ENCODE measurements around the gene C1QTNF8. TPM values are rescaled to one million over a fixed set of nuclear protein-coding genes. Genes with fewer than 3 reads are reported as not detected.

Gene C1QTNF8, protein sequence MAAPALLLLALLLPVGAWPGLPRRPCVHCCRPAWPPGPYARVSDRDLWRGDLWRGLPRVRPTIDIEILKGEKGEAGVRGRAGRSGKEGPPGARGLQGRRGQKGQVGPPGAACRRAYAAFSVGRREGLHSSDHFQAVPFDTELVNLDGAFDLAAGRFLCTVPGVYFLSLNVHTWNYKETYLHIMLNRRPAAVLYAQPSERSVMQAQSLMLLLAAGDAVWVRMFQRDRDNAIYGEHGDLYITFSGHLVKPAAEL
- not detected for total RNA-seq

DNA sequence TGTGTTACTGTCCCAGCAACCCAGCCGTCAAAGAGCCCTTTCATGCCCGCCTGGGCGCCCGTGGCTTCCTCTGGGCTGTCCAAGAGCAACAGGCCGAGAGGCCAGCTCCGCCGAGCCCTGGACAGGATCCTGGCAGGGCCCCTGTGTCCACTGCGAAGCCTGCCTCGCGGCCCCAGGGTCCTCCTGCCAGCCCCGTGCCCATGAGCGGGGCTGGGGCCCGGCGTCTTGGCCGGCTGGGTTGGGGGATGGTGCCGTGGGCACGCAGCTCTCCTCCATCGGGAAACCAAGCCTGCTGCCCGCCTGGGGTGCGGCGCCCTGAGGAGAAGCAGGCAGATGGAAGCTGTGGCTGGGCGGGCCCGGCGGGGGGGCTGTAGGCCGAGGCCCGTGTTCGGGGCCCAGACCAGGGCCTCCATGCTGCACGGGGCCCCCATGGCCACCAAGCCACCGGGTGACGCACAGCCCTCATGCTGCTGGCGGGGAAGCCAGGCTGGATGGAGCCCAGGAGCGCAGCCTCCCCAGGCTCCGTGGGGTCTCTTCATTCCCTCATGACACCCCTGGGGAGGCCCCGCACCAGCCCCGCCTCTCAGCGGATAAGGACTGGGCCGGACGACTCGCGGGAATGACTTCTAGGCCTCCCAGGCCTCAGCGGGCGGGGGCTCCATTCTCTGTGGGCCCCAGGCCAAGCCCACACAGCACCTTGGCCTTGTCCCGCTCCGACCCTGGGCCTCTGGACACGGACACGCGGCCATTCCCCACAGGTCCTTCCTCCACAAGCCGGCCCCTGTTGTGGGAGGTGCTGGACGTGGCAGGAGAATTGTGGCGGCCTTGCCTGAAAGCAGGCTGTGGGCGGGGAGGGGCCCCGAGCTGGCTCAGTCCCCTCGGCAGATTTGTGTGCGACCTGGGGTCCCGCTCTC is at the start of gene C1QTNF8:
TSS of gene C1QTNF8 (minus strand) at position 76 of the 914 bp plus-strand sequence. CDS start 1,322 bp downstream, outside the sequence.
- Mint-ChIP-seq H3K4me1 (ENCODE audit: low read depth in 2 of 2) (no peaks in the 10 kb centered on the region), H3K4me3 (no peak within 1 kb of the TSS), H3K36me3 (no peaks in the 10 kb centered on the region), H3K27ac (no peak within 1 kb of the TSS), H3K9me3 (no peaks in the 10 kb centered on the region), H3K27me3 (no peaks in the 10 kb centered on the region)
- DNase-seq (ENCODE audit: low spot score), result no peak
- ATAC-seq, result no peak

DNA sequence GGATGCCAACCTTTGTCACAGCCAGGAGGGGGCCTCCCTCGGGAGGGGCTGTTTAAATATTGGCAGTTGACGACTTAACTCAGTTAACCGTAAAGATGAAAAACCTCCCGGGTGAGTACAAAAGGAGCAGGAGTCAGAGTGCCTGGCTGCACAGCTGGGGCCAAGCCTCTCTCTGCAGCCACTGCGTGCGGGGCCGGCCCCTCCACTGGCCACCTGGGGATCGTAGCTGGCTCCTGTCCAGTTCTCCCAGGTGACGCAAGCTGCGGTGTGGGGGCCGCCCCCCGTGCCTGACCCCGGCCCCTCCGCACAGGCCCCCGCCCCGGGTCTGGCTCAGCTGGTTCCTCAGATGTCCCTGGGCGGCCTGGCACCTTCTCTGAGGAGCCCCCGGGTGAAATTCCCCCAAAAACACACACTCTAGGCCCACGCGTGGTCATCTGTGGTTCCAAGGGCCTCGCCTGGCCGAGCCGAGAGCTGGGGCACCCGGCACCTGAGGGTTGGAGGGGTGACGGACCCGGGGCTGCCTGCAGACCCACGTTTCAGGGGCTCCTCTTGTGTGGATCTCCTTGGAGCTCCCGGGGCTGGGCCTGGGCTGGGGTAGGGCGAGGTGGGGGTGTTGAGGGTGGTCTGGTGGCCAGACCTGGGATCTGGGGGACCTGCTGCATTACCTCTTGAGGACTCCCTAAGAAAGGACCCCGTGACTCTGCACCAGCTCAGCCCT is 49.5 kb upstream of the C1QTNF8 start:
- Mint-ChIP-seq H3K27me3 (peaks cover 0 to 3% of the 10 kb centered on the region in 2 donors), H3K4me1 (ENCODE audit: low read depth in 2 of 2) (no peaks in the 10 kb centered on the region), H3K27ac (no peak overlapping the region), H3K4me3 (no peak overlapping the region), H3K9me3 (no peaks in the 10 kb centered on the region), H3K36me3 (no peaks in the 10 kb centered on the region)
- ATAC-seq (no peak), DNase-seq (ENCODE audit: low spot score) (no peak)

DNA sequence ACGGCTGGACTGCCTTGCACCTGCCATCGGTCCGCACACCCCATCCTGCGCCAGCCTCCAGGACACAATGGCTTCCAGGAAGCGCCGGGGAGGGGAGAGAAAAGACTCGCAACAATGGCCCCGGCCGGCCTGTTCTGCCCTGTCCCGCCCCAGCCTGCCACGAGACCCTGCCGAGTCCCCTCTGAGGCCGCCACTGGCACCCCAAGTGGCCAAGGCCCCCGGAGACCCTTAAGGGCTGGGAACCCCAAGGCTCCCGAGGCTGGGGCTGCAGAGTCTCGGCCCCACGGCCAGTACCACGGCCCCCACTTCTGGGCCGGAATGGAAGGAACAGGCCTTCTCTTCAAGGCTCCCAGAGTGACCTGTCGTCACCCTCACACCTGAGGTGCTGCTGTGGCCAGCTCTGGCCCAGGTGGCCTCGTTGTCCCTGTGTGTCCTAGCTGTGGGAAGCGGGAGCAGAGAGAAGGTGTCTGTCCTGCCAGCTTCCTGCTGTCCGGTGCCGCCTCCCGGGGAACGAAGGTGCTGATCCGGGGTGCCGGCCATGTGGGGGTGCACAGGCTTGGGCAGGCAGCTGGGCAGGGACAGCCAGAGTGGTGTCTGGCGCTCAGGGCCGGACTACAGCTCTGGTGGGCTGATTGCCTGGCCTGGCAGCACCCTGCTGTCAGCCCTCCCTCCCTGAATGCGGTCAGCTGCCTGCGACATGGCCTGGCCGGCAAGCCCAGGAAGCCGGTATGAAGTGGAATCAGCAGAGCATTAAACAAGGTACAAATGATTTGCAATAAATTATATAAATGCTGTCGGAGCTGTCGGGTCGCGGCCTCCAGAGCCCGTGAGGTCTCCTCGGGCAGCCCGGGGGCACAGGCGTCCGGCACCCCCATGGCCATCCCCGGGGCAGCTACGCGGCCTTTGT is 48.7 kb upstream of the C1QTNF8 start:
- no peak overlapping the region for H3K4me3 Mint-ChIP-seq
- no peaks in the 10 kb centered on the region for H3K36me3 Mint-ChIP-seq
- no peaks in the 10 kb centered on the region for H3K9me3 Mint-ChIP-seq
- ATAC-seq (no peak), DNase-seq (ENCODE audit: low spot score) (no peak)
- H3K4me1 Mint-ChIP-seq (ENCODE audit: low read depth in 2 of 2), result no peaks in the 10 kb centered on the region
- H3K27ac Mint-ChIP-seq, result no peak overlapping the region
- peaks cover 0 to 3% of the 10 kb centered on the region in 2 donors for H3K27me3 Mint-ChIP-seq

DNA sequence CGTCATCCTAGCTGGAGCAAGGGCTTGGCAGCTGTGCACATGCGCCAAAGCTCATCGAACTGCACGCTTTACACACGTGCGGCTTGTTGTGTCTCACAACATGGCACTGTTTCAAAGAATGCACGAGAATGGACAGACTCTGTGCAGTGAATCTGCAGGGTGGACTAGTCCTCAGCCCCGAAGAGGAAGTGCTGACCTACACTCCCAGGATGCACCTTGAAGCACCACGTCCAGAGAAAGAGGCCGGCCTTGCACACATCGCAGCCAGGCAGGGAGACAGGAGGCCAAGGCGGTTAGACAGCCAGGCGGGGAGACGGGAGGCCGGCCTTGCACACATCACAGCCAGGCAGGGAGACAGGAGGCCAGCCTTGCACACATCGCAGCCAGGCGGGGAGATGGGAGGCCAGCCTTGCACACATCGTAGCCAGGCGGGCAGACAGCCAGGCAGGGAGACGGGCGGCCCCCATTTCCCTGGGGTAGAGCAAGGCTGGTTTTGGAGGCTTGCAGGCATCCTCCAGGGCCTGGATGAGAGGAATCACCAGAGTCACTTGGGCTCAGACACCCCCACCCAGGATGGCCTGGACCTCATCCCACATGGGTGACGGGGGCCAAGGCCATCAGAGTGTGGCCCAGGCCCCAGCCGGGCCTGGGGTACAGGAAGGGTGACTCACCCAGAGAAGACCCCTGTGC is 47.9 kb upstream of the C1QTNF8 start:
- ATAC-seq, result peak in 1 of 2 donors; percentile 13
- no peak for DNase-seq (ENCODE audit: low spot score)
- Mint-ChIP-seq H3K27me3 (peaks cover 0 to 3% of the 10 kb centered on the region in 2 donors), H3K9me3 (no peaks in the 10 kb centered on the region), H3K27ac (no peak overlapping the region), H3K4me1 (ENCODE audit: low read depth in 2 of 2) (no peaks in the 10 kb centered on the region), H3K36me3 (no peaks in the 10 kb centered on the region), H3K4me3 (no peak overlapping the region)

DNA sequence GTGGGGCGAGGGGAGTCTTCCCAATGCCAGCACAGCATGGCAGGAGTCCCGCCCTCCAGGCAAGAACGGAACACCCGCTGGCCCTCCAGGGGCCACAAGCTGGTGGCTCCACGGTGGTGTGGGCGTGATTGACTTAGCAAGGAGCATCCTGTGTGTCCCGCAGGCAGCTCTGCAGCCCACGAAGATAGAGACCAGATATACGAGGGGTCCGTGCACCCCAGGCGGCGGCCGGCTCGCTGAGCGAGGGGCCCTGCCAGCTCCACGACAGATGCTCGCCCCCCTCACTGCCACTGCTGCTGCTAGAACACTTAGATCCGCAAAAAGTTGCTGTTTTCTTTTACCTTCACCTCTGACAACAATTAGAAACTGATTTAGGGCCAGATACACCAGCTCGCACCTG is 46.9 kb upstream of the C1QTNF8 start:
- Mint-ChIP-seq H3K4me1 (ENCODE audit: low read depth in 2 of 2) (no peaks in the 10 kb centered on the region), H3K4me3 (no peak overlapping the region), H3K27me3 (peaks cover 0 to 3% of the 10 kb centered on the region in 2 donors), H3K27ac (no peak overlapping the region), H3K9me3 (no peaks in the 10 kb centered on the region), H3K36me3 (no peaks in the 10 kb centered on the region)
- ATAC-seq (no peak), DNase-seq (ENCODE audit: low spot score) (no peak)

DNA sequence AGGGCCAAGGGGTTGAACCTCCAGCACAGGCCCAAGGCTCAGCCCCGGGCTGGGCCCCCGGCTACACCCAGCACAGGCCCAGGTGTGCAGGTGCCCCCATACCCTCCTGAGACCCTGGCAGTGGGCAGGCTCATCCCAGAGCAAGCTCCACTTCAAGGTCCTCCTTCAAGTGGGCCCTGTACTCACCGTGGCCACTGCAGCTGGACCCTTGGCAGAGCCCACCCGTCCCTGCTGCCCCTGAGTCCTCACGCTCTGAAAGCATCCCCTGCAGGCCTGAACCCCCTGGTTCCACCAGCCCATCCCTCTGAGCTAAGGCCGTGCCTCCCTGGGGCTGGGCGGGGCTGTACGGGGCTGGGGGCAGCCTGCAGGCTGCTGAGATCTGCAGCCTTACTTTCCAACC is 45.7 kb upstream of the C1QTNF8 start:
- no peak overlapping the region for H3K4me3 Mint-ChIP-seq
- ATAC-seq (no peak), DNase-seq (ENCODE audit: low spot score) (no peak)
- peaks cover 0 to 3% of the 10 kb centered on the region in 2 donors for H3K27me3 Mint-ChIP-seq
- no peaks in the 10 kb centered on the region for H3K9me3 Mint-ChIP-seq
- H3K27ac Mint-ChIP-seq, result no peak overlapping the region
- no peaks in the 10 kb centered on the region for H3K36me3 Mint-ChIP-seq
- no peaks in the 10 kb centered on the region for H3K4me1 Mint-ChIP-seq (ENCODE audit: low read depth in 2 of 2)

DNA sequence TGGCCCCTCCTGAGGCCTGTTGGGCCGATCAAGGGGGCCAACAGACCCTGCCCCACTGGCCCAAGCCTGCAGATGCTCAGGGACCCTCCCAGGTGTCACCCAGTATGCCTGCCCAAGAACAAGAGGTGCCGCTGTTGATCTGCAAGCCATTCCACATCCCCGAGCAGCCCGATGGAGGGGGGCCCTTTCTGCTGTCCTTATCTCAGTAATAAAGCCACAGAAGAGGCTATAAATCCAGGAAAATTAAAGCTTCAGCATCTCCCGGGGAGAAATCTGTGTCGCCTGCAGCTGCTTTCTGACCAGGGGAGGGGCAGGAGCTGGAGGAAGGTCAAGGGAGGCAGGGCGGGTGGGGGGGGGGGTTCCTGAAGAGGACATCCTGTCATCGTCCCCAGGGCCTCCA is 45.1 kb upstream of the C1QTNF8 start:
- no peak for ATAC-seq
- H3K27me3 Mint-ChIP-seq, result peaks cover 0 to 3% of the 10 kb centered on the region in 2 donors
- H3K4me1 Mint-ChIP-seq (ENCODE audit: low read depth in 2 of 2), result no peaks in the 10 kb centered on the region
- H3K36me3 Mint-ChIP-seq, result no peaks in the 10 kb centered on the region
- H3K4me3 Mint-ChIP-seq, result no peak overlapping the region
- H3K27ac Mint-ChIP-seq, result no peak overlapping the region
- no peaks in the 10 kb centered on the region for H3K9me3 Mint-ChIP-seq
- DNase-seq (ENCODE audit: low spot score), result no peak

DNA sequence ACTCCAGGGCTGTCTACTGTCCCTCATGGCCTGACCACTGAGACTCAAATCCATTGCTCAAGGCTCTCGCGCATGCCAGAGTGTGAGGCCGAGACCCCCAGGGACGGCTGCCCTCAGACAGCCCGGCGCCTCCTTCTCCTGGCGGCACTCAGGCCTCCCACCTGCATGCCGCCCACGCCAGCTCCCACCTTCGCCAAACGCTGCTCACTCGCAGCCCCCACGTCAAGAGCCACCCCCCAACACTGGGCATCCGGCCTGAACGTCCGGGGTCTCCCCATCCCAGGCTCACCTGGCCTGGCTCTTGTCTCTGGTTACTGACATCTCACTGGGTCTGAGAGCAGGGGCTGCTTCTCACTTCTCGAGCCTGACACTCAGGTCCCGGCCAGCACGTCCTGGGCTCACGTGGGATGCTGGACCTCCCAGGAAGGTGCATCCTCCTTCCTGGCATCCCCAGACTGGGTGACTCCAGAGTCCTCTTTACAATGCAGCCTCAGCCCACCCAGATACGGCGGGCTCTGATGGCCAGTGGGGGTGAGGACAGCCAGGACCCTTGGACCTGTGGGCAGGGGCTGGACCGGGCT is 44.6 kb upstream of the C1QTNF8 start:
- DNase-seq (ENCODE audit: low spot score) (no peak), ATAC-seq (no peak)
- H3K27me3 Mint-ChIP-seq, result peaks cover 0 to 3% of the 10 kb centered on the region in 2 donors
- no peak overlapping the region for H3K4me3 Mint-ChIP-seq
- H3K4me1 Mint-ChIP-seq (ENCODE audit: low read depth in 2 of 2), result no peaks in the 10 kb centered on the region
- H3K9me3 Mint-ChIP-seq, result no peaks in the 10 kb centered on the region
- H3K36me3 Mint-ChIP-seq, result no peaks in the 10 kb centered on the region
- no peak overlapping the region for H3K27ac Mint-ChIP-seq

DNA sequence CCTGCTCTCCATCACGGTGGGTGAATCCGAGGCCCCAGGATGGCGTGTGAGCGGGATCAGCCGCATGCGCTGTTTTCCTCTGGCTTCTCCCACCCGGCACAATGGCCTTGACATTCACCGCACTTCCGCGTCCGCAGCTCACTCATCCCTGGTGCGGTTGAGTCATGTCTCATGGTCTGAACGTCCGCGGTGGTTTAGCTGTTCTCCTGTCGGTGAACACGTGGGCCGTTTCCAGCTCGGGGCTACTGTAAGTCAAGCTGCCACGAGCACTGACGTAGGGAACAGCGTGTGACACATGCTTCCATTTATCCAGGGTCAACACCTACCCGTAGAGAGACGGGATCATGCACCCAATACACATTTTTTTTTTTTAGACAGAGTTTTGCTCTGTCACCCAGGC is 41.6 kb upstream of the C1QTNF8 start:
- Mint-ChIP-seq H3K36me3 (no peaks in the 10 kb centered on the region), H3K27ac (no peak overlapping the region), H3K27me3 (peaks cover 0 to 3% of the 10 kb centered on the region in 2 donors), H3K4me1 (ENCODE audit: low read depth in 2 of 2) (no peaks in the 10 kb centered on the region), H3K9me3 (no peaks in the 10 kb centered on the region), H3K4me3 (no peak overlapping the region)
- no peak for DNase-seq (ENCODE audit: low spot score)
- ATAC-seq, result no peak

DNA sequence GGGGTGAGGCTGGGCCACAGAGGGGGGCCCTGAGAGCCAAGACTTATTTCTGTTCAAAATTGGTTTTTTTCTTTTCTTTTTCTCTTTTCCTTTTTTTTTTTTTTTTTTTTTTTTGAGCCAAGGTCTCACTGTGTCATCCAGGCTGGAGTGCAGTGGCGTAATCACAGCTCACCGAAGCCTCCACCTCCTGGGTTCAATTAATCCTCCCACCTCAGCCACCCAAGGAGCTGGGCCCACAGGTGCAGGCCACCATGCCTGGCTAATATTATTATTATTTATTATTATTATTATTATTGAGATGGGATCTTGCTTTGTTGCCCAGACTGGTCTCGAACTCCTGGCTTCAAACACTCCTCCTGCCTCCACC is 39.4 kb upstream of the C1QTNF8 start:
- ATAC-seq (no peak), DNase-seq (ENCODE audit: low spot score) (no peak)
- Mint-ChIP-seq H3K4me1 (ENCODE audit: low read depth in 2 of 2) (no peaks in the 10 kb centered on the region), H3K36me3 (no peaks in the 10 kb centered on the region), H3K4me3 (no peak overlapping the region), H3K27ac (no peak overlapping the region), H3K27me3 (no peaks in the 10 kb centered on the region), H3K9me3 (no peaks in the 10 kb centered on the region)

DNA sequence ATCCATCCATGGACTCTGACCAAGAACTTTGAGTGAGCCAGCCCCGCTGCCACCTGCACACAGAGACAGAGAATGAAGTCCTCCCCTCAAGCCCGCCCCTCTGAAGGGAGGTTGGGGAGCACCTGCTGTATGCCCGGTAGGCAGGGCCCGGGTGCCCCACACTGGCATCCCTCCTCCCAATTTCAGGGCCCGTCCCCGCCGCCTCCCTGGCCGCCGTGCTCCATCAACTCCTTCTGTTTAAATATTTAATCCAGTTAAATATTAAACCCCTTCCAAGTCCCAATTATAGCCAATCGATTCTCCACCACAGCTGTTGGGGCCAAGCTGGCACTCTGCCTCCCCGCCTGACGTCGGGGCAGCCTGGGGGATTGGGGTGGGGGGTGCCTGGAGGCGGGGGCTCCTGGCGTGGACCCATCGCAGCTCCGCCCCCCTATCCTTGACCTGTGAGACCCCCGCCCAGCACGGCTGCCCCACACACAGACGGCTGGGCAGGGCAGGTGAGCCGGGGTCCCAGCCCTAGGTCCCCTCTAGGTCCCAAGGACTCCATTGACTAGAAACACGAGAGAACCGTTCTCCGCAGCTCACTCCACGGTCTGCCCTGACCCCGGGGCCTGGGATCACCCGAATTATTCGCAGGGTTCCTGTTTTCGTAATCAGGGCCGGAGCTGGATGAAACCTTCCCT is 38.9 kb upstream of the C1QTNF8 start:
- no peaks in the 10 kb centered on the region for H3K27me3 Mint-ChIP-seq
- no peak overlapping the region for H3K4me3 Mint-ChIP-seq
- DNase-seq (ENCODE audit: low spot score) (no peak), ATAC-seq (no peak)
- H3K36me3 Mint-ChIP-seq, result no peaks in the 10 kb centered on the region
- H3K9me3 Mint-ChIP-seq, result no peaks in the 10 kb centered on the region
- H3K4me1 Mint-ChIP-seq (ENCODE audit: low read depth in 2 of 2), result no peaks in the 10 kb centered on the region
- no peak overlapping the region for H3K27ac Mint-ChIP-seq

DNA sequence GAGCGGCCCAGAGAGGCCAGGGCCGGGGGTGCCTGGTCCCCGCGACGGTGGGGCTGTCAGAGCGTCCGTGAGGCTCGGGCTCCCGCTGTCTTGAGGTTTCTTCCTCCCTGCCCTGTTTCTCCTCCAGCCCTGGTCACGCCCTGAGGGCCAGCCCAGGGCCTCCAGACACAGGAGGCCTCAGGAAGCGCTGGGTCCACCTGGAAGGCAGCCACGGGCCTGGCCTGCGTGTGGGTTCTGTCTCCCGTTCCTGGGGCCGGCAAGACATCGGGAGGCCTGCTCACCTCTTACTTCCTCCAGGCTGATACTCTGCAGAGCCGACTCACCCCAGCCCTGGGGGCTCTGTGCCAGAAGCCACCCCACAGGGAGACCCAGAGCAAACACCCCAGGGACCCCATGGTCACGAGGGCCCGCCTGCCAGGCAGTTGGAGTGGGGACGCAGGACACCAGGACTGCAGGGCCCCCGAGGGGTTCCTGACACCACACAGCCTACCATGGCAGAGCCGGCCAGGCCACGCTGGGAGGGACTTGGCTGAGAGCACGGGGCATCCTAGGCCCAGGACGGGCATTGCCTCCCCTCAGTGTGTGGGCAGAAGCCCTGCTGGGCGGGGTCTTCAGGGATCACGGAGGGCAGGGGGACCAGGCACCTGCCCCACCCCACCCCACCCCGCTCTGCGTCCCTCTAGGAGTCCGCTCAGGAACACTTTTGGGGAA is 37.9 kb upstream of the C1QTNF8 start:
- Mint-ChIP-seq H3K4me3 (no peak overlapping the region), H3K36me3 (no peaks in the 10 kb centered on the region), H3K4me1 (ENCODE audit: low read depth in 2 of 2) (no peaks in the 10 kb centered on the region), H3K27me3 (no peaks in the 10 kb centered on the region), H3K9me3 (no peaks in the 10 kb centered on the region), H3K27ac (no peak overlapping the region)
- ATAC-seq (no peak), DNase-seq (ENCODE audit: low spot score) (no peak)

All from natural killer cell treated with Interleukin-12 subunit alpha and Interleukin-12 subunit beta and Interleukin-15 and Interleukin-18, amount 100 ng/mL, for 72 hours (primary cell).